CD4-positive, alpha-beta T cell (primary cell): ENCODE measurements around the gene NDUFS5. TPM values are rescaled to one million over a fixed set of nuclear protein-coding genes. Genes with fewer than 3 reads are reported as not detected.

Experiments
- ATAC-seq: fragments of 200-7000 bp; cut with Tn5 transposase; one replicate; pipeline ENCODE4 v1.10.0; 2022; ENCODE audit warnings: mild to moderate bottlenecking; ENCODE audit not compliant: poor library complexity
- CTCF ChIA-PET: fragments of 350-600 bp; sonication (Branson Sonifier 250); formaldehyde crosslinking; loops from one replicate; lab custom pipeline; 2021; ENCODE audit warnings: antibody characterized with exemption, inconsistent platforms; lab: Charles Lee
- POLR2A ChIA-PET: fragments of 350-600 bp; sonication (Branson Sonifier 250); formaldehyde crosslinking; loops from one replicate; lab custom pipeline; 2021; ENCODE audit warnings: antibody characterized with exemption, inconsistent platforms; lab: Charles Lee
- DNase-seq, 14 experiments: peaks; one replicate each; pipeline ENCODE4 v3.0.0-alpha.2; 2013 to 2020; ENCODE audit warnings: mixed read lengths in 2 of 14
- H3K27ac ChIP-seq, 2 donors: one replicate each; pipeline versions ENCODE4 v1.5.1 to v1.7.0; 2013; ENCODE audit warnings: low read length in 2 of 2, low read depth in 1 of 2, mild to moderate bottlenecking in 1 of 2
- H3K27me3 ChIP-seq, 2 experiments: 1 replicate in 1 of 2; 2 replicates in 1 of 2; pipeline versions ENCODE4 v1.6.1 to v1.7.0; 2013; ENCODE audit warnings: low read length in 2 of 2, control low read depth in 1 of 2, mild to moderate bottlenecking in 1 of 2, moderate library complexity in 1 of 2; ENCODE audit not compliant: insufficient read depth in 2 of 2, control insufficient read depth in 1 of 2
- H3K36me3 ChIP-seq: one replicate; pipeline ENCODE4 v1.6.1; 2013; ENCODE audit warnings: low read length, control low read depth; ENCODE audit not compliant: insufficient read depth
- H3K4me1 ChIP-seq: one replicate; pipeline ENCODE4 v1.6.1; 2013; ENCODE audit warnings: low read length, control low read depth; ENCODE audit not compliant: insufficient read depth
- H3K4me3 ChIP-seq: one replicate; pipeline ENCODE4 v1.5.1; 2013; ENCODE audit warnings: mild to moderate bottlenecking, low read length, moderate library complexity
- H3K9me3 ChIP-seq, 2 experiments: 1 replicate in 1 of 2; 2 replicates in 1 of 2; pipeline versions ENCODE4 v1.6.1 to v1.7.0; 2013; ENCODE audit warnings: low read length in 2 of 2, mild to moderate bottlenecking in 2 of 2, control low read depth in 1 of 2, moderate library complexity in 1 of 2; ENCODE audit not compliant: control insufficient read depth in 1 of 2, insufficient read depth in 1 of 2
- H3K27ac Mint-ChIP-seq: one replicate; pipeline ENCODE4 v1.8.0; 2020; ENCODE audit warnings: mixed read lengths
- H3K27me3 Mint-ChIP-seq: one replicate; pipeline ENCODE4 v1.8.0; 2021; ENCODE audit warnings: mixed read lengths
- H3K36me3 Mint-ChIP-seq: one replicate; pipeline ENCODE4 v1.8.0; 2021; ENCODE audit warnings: low read depth, mixed read lengths
- H3K4me1 Mint-ChIP-seq: one replicate; pipeline ENCODE4 v1.8.0; 2021; ENCODE audit warnings: low read depth, mixed read lengths
- H3K4me3 Mint-ChIP-seq: one replicate; pipeline ENCODE4 v1.8.0; 2020; ENCODE audit warnings: mild to moderate bottlenecking, mixed read lengths
- H3K9me3 Mint-ChIP-seq: one replicate; pipeline ENCODE4 v1.8.0; 2020; ENCODE audit warnings: mixed read lengths
- intact Hi-C, 2 experiments: fragments of 100-400 bp; cut with DNase I in 1 of 2; cut with micrococcal nuclease in 1 of 2; formaldehyde crosslinking; loops; one replicate each; pipeline versions ENCODE4 v1.15.1 to v1.9.0; 2023 to 2025; cut with DNase I, micrococcal nuclease
- total RNA-seq, 174 experiments: library from RNA in 2 of 174; stranded (reverse) in 2 of 174; gene quantifications; one replicate each; pipeline ENCODE4 v1.2.3 and lab custom pipeline; 2021 to 2026
- TF ChIP-seq, protein P1 (sequence below): fragments of 200-600 bp; IDR thresholded peaks from one replicate; pipeline ENCODE4 v1.8.0; 2022; ENCODE audit warnings: antibody characterized with exemption, mild to moderate bottlenecking

The NDUFS5 gene
- total RNA-seq, 2 experiments from 2014 or later: 153 to 156 TPM

- CTCF ChIA-PET: no interaction called here
- POLR2A ChIA-PET: interaction anchor here (0.6 kb wide), 1 partner anchor 418 kb away, joined by 3 read pairs; no protein-coding TSS in a partner anchor
- H3K27ac Mint-ChIP-seq: no peak overlapping the region
These were observed 20.6 kb downstream of the NDUFS5 start for GRCh38 chr1:39046613-39047210.

DNA sequence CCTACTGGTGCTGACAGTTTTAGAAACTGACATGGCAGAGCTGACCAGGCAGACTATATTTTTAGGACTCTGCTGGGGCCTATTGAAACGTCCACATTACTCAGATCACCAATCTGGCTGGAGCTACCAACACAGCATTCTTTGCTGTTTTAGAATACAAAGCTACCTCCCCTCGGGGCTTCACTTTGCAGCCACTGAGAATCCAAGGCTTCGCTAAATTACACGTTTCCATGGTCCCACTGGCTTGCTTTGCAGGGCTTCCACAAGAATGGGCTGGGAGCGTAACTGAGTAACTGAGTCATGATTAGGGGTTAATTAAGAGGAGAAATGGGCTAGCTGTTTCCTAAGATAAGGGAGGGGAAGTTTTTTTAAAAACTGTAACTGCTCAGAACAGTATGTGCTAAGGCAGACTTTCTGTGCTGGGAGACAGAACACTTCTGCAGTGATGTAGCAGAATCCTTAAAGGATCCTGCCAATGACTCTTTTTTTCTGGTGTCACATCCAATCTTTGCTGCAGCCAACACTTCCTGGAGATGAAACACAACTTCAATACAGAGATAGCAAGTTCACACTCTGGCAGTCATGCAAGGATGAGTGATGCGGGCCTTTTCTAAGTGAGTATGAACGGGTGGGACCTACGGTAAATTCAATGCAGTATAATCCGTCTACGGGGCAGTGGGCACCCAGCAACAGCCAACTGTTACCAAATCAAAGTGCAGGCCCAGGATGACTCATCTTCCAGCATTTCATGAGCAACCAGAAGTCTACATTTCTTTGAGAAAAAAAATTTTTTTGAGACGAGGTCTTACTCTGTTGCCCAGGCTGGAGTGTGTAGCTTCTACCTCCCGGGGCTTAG, 21.5 kb downstream of the NDUFS5 start:
- peaks cover 58% of the 10 kb centered on the region for H3K36me3 Mint-ChIP-seq
- intact Hi-C loops: no loop called here
- ChIA-PET CTCF (no interaction called here), POLR2A (no interaction called here)
- no peaks in the 10 kb centered on the region for H3K9me3 Mint-ChIP-seq
- DNase-seq: no peak
- H3K27me3 Mint-ChIP-seq: no peaks in the 10 kb centered on the region
- TF ChIP-seq, protein P1, sequence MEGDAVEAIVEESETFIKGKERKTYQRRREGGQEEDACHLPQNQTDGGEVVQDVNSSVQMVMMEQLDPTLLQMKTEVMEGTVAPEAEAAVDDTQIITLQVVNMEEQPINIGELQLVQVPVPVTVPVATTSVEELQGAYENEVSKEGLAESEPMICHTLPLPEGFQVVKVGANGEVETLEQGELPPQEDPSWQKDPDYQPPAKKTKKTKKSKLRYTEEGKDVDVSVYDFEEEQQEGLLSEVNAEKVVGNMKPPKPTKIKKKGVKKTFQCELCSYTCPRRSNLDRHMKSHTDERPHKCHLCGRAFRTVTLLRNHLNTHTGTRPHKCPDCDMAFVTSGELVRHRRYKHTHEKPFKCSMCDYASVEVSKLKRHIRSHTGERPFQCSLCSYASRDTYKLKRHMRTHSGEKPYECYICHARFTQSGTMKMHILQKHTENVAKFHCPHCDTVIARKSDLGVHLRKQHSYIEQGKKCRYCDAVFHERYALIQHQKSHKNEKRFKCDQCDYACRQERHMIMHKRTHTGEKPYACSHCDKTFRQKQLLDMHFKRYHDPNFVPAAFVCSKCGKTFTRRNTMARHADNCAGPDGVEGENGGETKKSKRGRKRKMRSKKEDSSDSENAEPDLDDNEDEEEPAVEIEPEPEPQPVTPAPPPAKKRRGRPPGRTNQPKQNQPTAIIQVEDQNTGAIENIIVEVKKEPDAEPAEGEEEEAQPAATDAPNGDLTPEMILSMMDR: no peak
- no peaks in the 10 kb centered on the region for H3K4me1 ChIP-seq
- H3K4me3 ChIP-seq: no peak overlapping the region
- H3K36me3 ChIP-seq: peaks cover 8% of the 10 kb centered on the region
- no peak overlapping the region for H3K27ac Mint-ChIP-seq
- ATAC-seq: no peak
- no peak overlapping the region for H3K27ac ChIP-seq
- peaks cover 7% of the 10 kb centered on the region for H3K4me1 Mint-ChIP-seq
- H3K4me3 Mint-ChIP-seq: no peak overlapping the region
- H3K27me3 ChIP-seq: no peaks in the 10 kb centered on the region
- no peaks in the 10 kb centered on the region for H3K9me3 ChIP-seq

More at GRCh38 chr1:39046613-39047210, 20.6 kb downstream of the NDUFS5 start:
- no peak for ATAC-seq
- Histone ChIP-seq H3K36me3 (peaks cover 8% of the 10 kb centered on the region), H3K9me3 (no peaks in the 10 kb centered on the region), H3K27me3 (no peaks in the 10 kb centered on the region), H3K4me3 (no peak overlapping the region), H3K27ac (no peak overlapping the region), H3K4me1 (no peaks in the 10 kb centered on the region)
- Mint-ChIP-seq H3K4me1 (peaks cover 7% of the 10 kb centered on the region), H3K4me3 (no peak overlapping the region), H3K9me3 (no peaks in the 10 kb centered on the region), H3K36me3 (peaks cover 61% of the 10 kb centered on the region), H3K27me3 (no peaks in the 10 kb centered on the region)
- TF ChIP-seq, protein P1: no peak
- intact Hi-C loops: no loop called here
- no peak for DNase-seq

- H3K4me1 ChIP-seq: no peaks in the 10 kb centered on the region
- ChIA-PET POLR2A (interaction anchor here (1.0 kb wide), 1 partner anchor 51 kb away, joined by 3 read pairs; no protein-coding TSS in a partner anchor), CTCF (no interaction called here)
- Mint-ChIP-seq H3K27me3 (no peaks in the 10 kb centered on the region), H3K9me3 (no peaks in the 10 kb centered on the region), H3K4me3 (no peak overlapping the region), H3K27ac (no peak overlapping the region), H3K4me1 (peaks cover 7% of the 10 kb centered on the region), H3K36me3 (peaks cover 49% of the 10 kb centered on the region)
- DNase-seq (no peak), ATAC-seq (no peak)
- no peaks in the 10 kb centered on the region for H3K27me3 ChIP-seq
- intact Hi-C loops: no loop called here
- H3K9me3 ChIP-seq: no peaks in the 10 kb centered on the region
- no peak overlapping the region for H3K27ac ChIP-seq
- H3K36me3 ChIP-seq: peaks cover 5% of the 10 kb centered on the region
- H3K4me3 ChIP-seq: no peak overlapping the region
- TF ChIP-seq, protein P1: no peak
These were observed 22.7 kb downstream of the NDUFS5 start for GRCh38 chr1:39048745-39049370.
